ENCODE results near the gene KLF4.

The KLF4 gene

DNA sequence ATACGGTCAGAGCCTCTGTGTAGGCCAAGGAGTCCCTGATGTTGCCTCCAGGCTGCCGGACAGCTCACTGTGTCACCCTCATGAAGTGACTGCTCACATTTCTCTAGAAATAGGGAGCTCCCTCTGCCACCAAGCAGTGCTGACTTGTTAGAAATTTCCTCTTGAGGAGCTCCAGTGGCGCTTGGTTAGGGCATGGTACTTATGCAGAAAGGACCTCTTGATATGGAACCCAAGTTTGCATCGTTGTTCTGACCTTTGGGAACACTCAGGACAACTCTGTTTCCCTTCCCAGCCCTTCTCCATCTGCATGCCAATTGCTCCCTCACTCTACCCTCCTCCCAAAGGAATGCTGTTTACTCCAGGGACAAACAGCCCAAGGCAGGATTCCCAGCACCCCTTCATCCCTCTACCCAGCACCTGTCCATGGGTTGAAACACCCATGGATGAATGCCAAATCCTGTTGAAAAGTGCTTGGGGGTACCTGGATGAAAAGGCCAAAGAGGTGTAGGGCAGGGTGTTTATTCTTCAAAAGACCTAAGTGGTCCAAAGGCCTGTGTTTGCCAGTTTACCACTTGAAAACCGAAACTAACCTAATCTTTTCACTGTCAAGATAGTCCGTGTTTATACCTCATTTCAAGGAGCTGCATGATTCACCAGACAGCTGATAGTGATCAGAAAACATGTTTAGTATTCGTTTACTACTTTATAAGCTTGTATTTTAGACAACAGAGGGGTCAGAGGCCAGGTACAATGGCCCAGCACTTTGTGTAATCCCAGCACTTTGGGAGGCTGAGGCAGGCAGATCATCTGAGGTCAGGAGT, 51.1 kb downstream of the KLF4 start:
- TF ChIP-seq, protein P1, sequence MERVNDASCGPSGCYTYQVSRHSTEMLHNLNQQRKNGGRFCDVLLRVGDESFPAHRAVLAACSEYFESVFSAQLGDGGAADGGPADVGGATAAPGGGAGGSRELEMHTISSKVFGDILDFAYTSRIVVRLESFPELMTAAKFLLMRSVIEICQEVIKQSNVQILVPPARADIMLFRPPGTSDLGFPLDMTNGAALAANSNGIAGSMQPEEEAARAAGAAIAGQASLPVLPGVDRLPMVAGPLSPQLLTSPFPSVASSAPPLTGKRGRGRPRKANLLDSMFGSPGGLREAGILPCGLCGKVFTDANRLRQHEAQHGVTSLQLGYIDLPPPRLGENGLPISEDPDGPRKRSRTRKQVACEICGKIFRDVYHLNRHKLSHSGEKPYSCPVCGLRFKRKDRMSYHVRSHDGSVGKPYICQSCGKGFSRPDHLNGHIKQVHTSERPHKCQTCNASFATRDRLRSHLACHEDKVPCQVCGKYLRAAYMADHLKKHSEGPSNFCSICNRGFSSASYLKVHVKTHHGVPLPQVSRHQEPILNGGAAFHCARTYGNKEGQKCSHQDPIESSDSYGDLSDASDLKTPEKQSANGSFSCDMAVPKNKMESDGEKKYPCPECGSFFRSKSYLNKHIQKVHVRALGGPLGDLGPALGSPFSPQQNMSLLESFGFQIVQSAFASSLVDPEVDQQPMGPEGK (CRISPR knock-in tag; IDR thresholded peaks at IDR 0.05; ENCODE audit: borderline replicate concordance) = no peak
- TF ChIP-seq ZNF70 (CRISPR knock-in tag; IDR thresholded peaks at IDR 0.05) (no peak), ZFP3 (CRISPR knock-in tag; IDR thresholded peaks at IDR 0.05) (no peak), GLIS3 (CRISPR knock-in tag; IDR thresholded peaks at IDR 0.05) (no peak), BACH2 (CRISPR knock-in tag; IDR thresholded peaks at IDR 0.05; ENCODE audit: borderline replicate concordance) (no peak), ZC3H10 (CRISPR knock-in tag; IDR thresholded peaks at IDR 0.05) (no peak), RARB (CRISPR knock-in tag; IDR thresholded peaks at IDR 0.05) (no peak), TOX (CRISPR knock-in tag; IDR thresholded peaks at IDR 0.05; ENCODE audit: borderline replicate concordance) (no peak), ZNF565 (CRISPR knock-in tag; conservative IDR thresholded peaks at IDR 0.05; ENCODE audit: low read depth) (no peak), CSDC2 (CRISPR knock-in tag; IDR thresholded peaks at IDR 0.05) (no peak), ZNF8 (CRISPR knock-in tag; IDR thresholded peaks at IDR 0.05) (no peak), PPARA (CRISPR knock-in tag; IDR thresholded peaks at IDR 0.05; ENCODE audit: borderline replicate concordance) (no peak), ZFP30 (CRISPR knock-in tag; IDR thresholded peaks at IDR 0.05) (no peak), ISL1 (CRISPR knock-in tag; IDR thresholded peaks at IDR 0.05) (no peak), OSR1 (CRISPR knock-in tag; IDR thresholded peaks at IDR 0.05) (no peak), SNAI2 (CRISPR knock-in tag; IDR thresholded peaks at IDR 0.05) (no peak)
- TF ChIP-seq, protein P2, sequence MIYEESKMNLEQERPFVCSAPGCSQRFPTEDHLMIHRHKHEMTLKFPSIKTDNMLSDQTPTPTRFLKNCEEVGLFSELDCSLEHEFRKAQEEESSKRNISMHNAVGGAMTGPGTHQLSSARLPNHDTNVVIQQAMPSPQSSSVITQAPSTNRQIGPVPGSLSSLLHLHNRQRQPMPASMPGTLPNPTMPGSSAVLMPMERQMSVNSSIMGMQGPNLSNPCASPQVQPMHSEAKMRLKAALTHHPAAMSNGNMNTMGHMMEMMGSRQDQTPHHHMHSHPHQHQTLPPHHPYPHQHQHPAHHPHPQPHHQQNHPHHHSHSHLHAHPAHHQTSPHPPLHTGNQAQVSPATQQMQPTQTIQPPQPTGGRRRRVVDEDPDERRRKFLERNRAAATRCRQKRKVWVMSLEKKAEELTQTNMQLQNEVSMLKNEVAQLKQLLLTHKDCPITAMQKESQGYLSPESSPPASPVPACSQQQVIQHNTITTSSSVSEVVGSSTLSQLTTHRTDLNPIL (CRISPR knock-in tag; IDR thresholded peaks at IDR 0.05; ENCODE audit: low read depth) = no peak
- TF ChIP-seq, protein P3, sequence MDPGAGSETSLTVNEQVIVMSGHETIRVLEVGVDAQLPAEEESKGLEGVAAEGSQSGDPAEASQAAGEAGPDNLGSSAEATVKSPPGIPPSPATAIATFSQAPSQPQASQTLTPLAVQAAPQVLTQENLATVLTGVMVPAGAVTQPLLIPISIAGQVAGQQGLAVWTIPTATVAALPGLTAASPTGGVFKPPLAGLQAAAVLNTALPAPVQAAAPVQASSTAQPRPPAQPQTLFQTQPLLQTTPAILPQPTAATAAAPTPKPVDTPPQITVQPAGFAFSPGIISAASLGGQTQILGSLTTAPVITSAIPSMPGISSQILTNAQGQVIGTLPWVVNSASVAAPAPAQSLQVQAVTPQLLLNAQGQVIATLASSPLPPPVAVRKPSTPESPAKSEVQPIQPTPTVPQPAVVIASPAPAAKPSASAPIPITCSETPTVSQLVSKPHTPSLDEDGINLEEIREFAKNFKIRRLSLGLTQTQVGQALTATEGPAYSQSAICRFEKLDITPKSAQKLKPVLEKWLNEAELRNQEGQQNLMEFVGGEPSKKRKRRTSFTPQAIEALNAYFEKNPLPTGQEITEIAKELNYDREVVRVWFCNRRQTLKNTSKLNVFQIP (CRISPR knock-in tag; IDR thresholded peaks at IDR 0.05; ENCODE audit: borderline replicate concordance, low read depth) = no peak
- TF ChIP-seq, protein P4, sequence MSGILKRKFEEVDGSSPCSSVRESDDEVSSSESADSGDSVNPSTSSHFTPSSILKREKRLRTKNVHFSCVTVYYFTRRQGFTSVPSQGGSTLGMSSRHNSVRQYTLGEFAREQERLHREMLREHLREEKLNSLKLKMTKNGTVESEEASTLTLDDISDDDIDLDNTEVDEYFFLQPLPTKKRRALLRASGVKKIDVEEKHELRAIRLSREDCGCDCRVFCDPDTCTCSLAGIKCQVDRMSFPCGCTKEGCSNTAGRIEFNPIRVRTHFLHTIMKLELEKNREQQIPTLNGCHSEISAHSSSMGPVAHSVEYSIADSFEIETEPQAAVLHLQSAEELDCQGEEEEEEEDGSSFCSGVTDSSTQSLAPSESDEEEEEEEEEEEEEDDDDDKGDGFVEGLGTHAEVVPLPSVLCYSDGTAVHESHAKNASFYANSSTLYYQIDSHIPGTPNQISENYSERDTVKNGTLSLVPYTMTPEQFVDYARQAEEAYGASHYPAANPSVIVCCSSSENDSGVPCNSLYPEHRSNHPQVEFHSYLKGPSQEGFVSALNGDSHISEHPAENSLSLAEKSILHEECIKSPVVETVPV (CRISPR knock-in tag; IDR thresholded peaks at IDR 0.05) = no peak
- no peak for ATAC-seq

DNA sequence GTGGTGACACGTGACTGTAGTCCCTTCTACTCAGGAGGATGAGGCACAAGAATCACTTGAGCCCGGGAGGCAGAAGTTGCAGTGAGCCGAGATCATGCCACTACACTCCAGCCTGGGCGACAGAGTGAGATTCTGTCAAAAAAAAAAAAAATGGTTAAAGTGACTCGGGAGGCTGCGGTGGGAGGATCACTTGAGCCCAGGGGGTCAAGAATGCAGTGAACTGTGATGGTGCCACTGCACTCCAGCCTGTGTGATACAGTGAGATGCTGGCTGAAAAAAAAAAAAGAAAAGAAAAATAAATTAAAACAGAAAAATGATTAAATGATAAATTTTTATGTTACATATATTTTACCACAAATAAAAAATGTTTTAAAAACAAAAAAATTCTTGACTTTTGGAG, 51.9 kb downstream of the KLF4 start:
- no peak for ATAC-seq
- TF ChIP-seq ZFP30 (CRISPR knock-in tag; IDR thresholded peaks at IDR 0.05) (no peak), PPARA (CRISPR knock-in tag; IDR thresholded peaks at IDR 0.05; ENCODE audit: borderline replicate concordance) (no peak), GLIS3 (CRISPR knock-in tag; IDR thresholded peaks at IDR 0.05) (no peak), OSR1 (CRISPR knock-in tag; IDR thresholded peaks at IDR 0.05) (no peak), ESRRG (CRISPR knock-in tag; IDR thresholded peaks at IDR 0.05) (no peak), ZC3H10 (CRISPR knock-in tag; IDR thresholded peaks at IDR 0.05) (no peak), TCF4 (CRISPR knock-in tag; IDR thresholded peaks at IDR 0.05; ENCODE audit: borderline replicate concordance) (no peak), SNAI2 (CRISPR knock-in tag; IDR thresholded peaks at IDR 0.05) (no peak), RARB (CRISPR knock-in tag; IDR thresholded peaks at IDR 0.05) (no peak), ZNF565 (CRISPR knock-in tag; conservative IDR thresholded peaks at IDR 0.05; ENCODE audit: low read depth) (no peak), ISL1 (CRISPR knock-in tag; IDR thresholded peaks at IDR 0.05) (no peak), ZNF8 (CRISPR knock-in tag; IDR thresholded peaks at IDR 0.05) (no peak)
- TF ChIP-seq, protein P2 (CRISPR knock-in tag; IDR thresholded peaks at IDR 0.05; ENCODE audit: low read depth) = no peak
- TF ChIP-seq, protein P1 (CRISPR knock-in tag; IDR thresholded peaks at IDR 0.05; ENCODE audit: borderline replicate concordance) = no peak
- TF ChIP-seq, protein P4 (CRISPR knock-in tag; IDR thresholded peaks at IDR 0.05) = no peak

Measured in SK-N-SH treated with all-trans-retinoic acid at 6 μM for 48 hours (cell line).